Skin epidermis (tissue), 12 donors: ENCODE results near the gene TH.

ENCODE experiments used
- H3K27ac ChIP-seq, 21 experiments: fragments of 200-600 bp; sonication (generic) in 11 of 21; one replicate each; pipeline ENCODE4 v1.5.0; 2020; ENCODE audit warnings: mild to moderate bottlenecking in 3 of 21, inconsistent platforms in 2 of 21, moderate library complexity in 2 of 21
- H3K4me3 ChIP-seq, 7 experiments: fragments of 200-600 bp; sonication (generic) in 2 of 7; one replicate each; pipeline ENCODE4 v1.5.0; 2020; ENCODE audit warnings: inconsistent platforms in 2 of 7, mild to moderate bottlenecking in 2 of 7, moderate library complexity in 1 of 7

Gene TH

DNA sequence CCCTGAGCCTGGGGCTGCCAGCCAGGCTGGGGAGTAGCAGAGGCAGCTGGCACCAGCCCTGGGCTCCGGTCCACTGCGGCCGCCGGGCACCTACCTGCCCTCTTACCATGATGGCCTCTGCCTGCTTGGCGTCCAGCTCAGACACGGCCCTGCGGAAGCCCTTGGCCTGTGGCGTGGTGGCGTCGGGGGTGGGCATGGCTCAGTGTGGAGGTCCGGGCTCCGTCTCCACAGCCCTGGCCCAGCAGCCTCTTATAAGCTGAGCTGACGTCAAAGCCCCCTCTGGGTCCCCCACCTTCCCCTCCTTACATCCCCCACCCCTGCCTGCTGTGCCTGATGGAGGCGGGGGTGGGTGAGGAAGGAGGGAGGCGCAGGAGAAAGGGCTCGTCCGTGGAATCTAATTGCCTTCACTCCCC is at the start of gene TH:
TSS of gene TH (minus strand) at position 225 of the 413 bp plus-strand sequence. CDS start at position 196, 29 bp downstream.
- Histone ChIP-seq H3K4me3 (no peak within 1 kb of the TSS), H3K27ac (no peak within 1 kb of the TSS)

DNA sequence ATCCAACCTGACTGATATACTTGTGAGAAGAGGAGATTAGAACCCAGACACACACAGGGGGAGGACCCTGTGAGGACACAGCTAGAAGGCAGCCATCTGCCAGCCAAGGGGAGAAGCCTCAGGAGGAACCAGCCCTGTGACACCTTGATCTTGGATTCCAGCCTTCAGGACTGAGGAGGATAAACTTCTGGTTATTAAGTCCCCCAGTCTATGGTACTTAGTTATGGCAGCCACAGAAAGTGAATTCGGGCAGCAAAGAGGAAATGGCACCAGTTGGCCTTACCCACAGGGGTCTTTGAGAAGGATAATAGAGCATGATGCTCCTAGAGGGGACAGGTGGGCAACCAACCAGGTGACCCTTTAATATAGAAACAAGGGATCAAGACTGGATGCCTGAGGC is 49.4 kb upstream of the TH start:
- H3K4me3 ChIP-seq = no peak overlapping the region
- H3K27ac ChIP-seq = no peak overlapping the region

DNA sequence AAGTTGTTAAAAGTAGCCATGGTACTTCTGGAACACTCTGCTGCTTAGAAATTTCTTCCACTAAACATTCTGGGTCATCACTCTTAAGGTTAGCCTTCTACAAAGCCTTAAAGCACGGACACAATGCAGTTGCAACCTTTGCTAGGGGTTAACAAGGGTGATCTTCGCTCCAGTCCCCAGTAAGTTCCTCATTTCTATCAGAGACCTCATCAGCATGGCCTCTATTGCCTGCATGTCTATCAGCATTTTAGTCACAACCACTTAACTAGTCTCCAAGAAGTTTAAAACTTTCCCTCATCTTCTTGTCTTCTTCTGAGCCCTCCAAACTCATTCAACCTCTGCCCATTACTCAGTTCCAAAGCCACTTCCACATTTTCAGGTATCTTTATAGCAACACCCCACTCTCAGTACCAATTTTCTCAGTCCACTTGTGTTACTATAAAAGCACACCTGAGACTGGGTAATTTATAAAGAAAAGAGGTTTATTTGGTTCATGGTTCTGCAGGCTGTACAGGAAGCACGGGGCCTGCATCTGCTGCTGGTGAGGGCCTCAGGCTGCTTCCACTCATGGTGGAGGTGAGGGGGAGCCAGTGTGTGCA is 48.7 kb upstream of the TH start:
- H3K27ac ChIP-seq = no peak overlapping the region
- no peak overlapping the region for H3K4me3 ChIP-seq

DNA sequence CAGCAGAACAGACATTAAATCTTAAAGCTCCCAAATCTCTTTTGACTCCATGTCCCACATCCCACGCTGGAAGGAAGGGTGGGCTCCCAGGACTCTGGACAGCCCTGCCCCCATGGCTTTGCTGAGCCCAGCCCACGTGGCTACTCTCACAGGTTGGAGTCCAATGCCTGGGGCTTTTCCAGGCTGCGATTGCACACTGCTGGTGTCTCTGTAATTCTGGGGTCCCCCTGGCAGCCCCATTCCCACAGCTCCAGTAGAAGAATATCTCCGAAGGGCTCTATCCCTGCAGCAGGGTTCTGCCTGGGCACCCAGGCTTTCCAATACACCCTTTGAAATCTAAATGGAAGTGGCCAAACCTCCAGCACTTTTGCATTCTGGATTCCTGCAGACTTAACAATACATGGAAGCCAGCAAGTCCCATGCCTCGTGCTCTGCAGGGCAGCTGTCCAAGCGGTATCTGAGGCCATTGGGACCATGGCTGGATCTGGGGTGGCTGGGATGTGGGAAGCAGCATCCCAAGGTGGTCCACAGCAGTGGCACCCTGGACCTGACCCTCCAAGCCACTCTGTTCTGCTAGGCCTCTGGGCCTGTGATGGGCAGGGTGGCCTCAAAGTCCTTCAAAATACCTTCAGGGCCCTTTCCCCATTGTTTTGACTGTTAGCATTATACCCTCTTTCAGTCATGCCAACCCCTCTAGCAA is 47.9 kb upstream of the TH start:
- H3K27ac ChIP-seq = no peak overlapping the region

DNA sequence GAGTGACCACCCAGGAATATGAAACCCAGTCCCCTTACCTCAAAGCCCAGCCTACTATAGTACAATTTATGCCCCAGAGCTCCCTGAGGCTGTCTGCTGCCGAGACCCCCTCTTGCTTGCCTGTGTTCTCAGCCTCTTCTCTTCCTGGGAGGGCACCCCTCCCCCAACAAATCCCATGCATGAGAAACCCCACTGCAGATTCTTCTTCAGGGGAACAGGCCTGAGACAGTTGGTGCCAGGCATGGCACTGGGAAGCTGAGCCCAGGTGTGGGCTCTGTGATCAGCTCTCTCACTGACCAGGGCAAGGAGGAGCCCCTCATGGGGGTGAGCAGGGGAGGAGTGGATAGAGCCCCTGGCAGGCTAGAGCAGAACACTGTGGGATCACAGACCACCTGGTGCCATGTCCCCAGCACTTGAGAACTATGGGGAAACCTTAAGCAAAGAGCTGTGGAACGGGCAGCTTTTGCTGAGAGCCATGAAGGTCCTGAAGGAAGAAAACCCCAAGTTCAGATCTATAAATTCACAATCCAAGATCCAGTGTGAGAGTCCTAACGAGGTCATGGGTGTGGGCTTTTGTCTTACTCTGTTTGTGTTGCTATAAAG is 46.5 kb upstream of the TH start:
- H3K4me3 ChIP-seq = no peak overlapping the region
- no peak overlapping the region for H3K27ac ChIP-seq

More for the DNA sequence above, 47.9 kb upstream of the TH start:
- H3K4me3 ChIP-seq = no peak overlapping the region

DNA sequence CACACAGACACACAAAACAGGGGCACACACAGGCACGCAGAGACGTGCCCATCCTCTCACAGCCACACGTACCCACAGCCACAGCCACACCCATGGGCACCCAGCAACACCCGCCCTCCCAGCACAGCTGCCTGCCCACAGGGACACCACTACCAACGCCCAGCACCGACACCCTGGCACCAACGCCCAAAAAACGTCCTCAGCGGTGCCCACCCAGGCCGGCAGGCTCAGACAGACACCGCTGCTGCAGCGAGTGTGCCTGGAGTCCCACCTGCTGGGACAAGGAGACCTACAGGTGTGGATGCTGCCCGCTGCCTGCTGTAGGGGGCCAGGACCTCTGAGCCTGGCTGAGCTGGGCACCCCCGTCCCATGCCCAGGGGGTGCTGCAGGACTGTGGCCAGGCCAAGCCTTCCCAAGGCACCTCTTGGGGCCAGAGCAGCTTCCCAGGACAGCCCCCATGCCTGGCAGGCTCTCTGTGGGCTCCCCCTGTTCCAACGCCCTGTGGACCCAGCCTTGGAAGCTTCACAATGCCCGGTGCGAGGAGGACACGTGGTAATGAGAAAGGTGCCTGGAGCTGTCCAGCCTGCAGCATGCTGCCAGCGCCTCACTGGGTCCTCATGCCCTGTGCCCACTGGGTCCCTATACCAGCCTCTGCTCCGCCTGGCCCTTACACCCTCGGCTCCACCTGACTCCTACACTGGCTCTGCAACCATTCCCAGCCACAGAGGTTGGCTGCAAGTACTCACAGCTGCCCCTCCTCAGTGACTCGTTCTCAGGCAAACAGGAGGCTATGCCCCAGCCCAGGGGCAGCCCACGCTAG is 45.8 kb upstream of the TH start:
- Histone ChIP-seq H3K4me3 (no peak overlapping the region), H3K27ac (no peak overlapping the region)

DNA sequence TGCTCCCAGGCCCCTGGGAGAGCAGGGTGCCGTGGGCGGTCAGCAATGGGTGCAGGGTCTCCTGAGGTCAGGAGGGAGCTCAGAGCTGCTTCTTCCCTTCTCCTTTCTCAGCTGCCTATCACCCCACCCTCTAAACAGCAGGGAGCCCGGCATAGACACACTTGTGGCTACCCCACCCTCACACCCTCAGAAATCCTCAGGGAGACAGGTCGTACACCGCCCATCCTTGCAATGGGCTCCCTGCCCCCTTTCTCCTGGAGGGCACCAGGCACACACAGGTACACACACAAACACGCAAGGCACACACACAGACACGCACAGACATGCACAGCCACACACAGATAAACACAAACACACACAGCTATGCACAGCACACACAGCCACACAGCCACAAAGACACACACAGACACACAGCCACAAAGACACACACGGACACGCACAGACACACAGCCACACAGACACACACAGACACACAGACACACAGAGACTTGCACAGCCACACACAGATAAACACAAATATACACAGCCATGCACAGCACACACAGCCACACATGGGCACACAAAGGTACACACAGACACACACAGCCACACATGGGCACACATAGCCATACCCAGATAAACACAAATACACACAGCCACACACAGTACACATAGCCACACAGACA is 44.9 kb upstream of the TH start:
- Histone ChIP-seq H3K4me3 (no peak overlapping the region), H3K27ac (no peak overlapping the region)

DNA sequence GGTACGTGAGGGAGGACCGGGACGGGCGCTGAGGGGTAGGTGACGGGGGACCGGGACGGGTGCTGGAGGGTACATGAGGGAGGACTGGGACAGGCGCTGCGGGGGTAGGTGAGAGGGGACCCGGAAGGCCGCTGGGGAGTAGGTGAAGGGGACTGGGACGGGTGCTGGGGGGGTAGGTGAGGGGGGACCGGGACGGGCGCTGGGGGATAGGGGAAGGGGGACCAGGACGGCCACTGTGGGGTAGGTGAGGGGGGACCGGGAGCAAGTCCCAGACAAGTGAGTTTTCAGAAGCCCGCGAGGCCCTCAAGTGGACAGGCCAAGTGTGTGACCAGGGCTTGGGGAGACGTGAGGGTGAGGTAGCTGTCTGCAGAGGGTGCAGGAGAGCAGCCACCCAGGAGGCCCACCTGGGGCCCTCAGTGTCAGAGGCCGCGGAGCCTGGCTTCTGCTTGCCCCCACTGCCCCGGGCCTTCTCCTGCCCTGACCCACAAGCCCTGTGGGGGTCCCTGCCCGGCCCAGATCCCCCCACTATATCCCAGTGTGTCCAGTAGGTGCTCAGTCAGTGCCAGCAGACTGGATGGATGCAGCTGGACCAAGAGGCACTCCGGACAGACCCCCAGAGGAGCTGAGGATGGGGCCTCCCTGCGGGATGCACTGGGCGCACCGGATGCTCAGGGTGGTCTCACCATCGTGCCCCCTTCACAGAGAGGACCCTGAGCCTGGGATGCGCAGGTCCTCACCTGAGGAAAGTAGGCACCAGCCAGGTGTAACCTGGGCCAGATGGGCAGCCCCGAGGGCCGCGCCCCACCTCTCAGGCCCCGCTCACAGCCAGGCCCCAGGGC is 44.2 kb upstream of the TH start:
- Histone ChIP-seq H3K4me3 (no peak overlapping the region), H3K27ac (no peak overlapping the region)

DNA sequence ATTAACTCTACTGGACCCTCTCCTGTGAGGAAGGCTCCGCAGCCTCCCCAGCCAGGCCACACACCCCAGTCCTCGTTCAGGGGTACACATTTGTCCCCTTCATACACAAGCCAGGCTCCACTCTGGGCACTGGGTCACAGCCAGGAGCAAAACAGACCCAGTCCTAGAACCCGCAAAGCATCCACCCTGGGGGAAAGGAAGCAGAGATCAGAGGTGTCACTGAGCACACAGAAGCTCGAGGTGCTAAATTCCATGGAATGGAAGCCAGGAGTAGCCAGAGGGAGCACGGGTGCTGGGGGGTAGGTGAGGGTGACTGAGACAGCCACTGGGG is 43.6 kb upstream of the TH start:
- H3K27ac ChIP-seq = no peak overlapping the region
- H3K4me3 ChIP-seq = no peak overlapping the region

DNA sequence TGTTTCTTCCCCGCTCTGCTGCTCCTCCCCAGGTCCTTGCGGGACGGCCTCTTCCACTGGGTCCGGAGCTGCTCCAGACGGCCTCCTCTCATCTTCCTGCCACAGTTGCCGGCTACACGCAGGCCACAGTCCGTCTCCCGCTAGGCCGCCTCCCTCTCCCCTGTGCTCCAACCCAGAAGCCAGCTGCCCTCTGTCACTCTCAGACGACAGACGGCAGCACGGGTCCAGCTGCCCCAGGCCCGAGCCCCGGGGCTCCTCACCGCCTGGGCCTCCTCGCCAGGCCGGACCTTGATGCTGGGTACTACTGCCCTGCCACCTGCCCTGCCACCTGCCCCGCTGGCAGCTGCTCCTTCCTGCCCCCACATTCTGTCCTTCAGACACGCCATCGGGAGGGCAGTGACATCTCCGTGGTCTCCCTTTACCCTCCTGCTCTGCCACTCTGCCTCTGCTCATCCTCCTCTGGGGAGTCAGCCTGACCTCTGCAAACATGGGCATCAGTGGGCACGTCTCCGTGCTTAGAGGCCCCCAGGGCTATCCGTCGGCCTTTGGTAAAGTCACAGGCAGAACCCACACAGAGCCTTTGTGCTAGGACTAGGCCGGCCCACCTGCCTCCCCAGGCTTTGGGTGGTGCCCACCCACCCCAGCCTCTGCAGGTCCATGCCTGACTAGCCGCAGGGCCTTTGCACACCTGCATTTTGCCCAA is 43.1 kb upstream of the TH start:
- no peak overlapping the region for H3K27ac ChIP-seq
- H3K4me3 ChIP-seq = no peak overlapping the region

DNA sequence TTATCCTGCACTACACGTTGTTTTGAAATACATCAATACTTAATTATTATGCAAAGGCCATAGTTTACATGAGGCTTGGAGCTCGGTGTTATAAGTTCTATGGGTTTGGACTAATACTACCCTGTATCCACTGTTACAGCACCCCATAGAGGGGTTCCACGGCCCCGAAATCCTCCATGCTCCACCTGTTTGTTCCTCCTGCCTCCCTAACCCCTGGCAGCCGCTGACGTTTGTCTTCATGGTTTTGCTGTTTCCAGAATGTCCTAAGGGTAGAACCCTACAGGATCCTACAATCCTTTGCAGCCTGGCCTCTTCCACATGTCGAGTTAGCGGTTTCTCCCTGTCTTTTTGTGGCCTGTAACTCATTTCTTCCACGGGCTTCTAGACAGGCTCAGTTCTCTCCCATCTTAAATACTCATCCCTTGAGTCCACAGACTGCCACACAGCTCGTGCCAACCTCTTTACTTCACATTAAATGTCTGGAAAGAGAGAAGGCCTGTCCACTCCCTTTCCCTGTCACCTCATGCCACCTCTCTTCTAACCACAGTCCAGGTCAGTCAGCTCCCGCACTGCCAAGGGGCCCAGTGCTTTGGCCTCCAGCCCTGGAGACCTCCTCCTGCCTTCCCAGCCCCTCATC is 42.4 kb upstream of the TH start:
- H3K27ac ChIP-seq = no peak overlapping the region
- no peak overlapping the region for H3K4me3 ChIP-seq

DNA sequence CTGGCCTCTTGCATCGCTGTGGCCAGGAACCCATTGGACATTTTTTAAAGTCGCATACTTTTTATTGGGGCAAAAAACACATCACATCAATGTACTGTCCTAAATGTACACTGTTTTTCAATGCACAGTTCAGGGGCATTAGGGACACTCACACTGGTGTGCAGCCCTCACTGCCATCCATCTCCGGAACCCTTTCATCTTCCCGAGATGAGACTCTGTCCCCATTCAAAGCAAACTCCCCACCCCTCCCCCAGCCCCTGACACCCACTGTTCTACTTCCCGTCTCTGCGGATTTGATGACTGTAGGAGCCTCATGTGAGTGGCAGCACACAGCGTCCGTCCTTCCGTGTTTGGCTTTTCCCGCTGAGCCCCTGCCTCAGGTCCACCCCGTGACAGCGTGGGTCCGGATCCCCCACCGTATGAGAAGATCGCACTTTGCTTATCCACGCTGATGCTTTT is 41.8 kb upstream of the TH start:
- H3K4me3 ChIP-seq = no peak overlapping the region
- peak overlapping the region in 1 of 21 experiments; percentile 12 for H3K27ac ChIP-seq

DNA sequence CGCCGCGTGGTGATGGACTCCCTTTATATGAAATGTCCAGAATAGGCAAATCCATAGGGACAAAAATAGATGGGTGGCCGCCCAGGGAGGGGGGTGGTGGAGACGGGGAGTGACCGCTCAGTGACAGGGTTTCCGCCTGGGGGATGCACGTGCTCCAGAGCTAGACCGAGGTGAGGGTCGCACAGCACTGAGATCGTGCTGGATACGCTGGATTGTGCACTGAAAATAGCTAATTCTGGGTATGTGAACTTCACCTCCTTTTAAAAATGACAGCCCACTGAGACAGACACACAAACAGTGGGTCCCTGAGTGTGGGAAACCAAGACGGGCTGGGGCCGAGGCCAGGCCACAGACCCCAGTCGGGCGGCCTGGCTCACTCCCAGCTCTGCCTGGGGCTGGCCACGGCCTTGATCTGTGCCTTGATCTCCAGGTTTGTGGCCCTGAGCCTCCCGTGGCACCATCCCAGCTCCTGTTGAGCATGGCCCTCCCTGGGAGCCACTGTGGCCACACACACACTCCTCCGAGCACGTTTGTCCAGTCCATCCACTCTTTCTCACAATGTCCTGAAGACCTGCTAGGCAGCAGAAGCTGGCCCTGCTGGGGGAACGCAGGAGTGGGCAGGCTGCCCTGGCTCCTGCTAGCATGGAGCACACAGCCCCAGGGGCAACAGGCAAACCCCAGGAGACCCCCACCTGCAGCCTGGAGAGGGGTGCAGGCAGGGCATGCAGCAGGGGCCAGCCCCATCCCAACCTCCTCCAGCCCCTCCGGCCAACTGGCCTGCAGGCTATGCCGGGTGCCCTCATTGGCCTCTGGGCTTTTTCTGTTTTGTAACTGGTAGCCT is 41.0 kb upstream of the TH start:
- H3K27ac ChIP-seq = peak overlapping the region in 1 of 21 experiments; percentile 12
- no peak overlapping the region for H3K4me3 ChIP-seq

DNA sequence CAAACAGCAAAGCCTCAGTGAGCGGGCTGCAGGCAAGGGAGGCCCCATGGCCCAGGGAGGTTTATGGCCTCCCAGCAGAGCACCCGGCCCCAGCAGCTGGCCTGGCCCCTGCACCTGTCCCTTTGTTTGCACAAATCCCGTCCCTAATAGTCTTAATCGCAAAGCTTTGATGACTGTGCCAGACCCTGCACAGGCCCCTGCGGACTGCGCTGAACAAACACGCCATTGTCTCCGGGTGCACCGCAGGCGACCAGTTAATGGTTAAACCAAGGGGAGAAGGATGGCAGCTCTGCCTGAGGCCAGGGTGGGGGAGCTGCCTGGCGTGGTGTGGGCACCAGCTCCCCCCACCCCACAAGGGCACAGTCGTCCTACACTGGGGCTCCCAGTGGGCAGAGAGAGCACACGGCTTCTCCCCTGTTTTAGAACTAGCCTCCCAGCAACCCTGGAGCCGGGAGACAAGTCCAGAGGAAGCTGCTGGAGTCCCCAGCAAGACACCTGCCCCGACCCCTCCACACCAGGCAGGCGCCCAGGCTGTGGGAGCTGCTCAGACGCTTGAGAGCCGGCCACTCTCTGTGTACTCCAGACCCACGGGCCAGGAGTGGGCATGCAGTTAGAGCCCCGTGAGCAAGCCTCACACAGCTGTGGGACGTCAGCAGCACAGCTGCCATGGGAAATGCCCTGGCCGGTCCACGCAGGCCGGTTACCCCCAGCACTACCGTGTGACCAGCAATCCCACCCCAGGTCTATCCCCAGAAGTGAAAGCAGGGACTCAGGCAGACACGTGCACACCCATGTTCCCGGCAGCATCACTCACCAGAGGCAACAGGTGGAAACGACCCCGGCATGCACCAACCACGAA is 39.7 kb upstream of the TH start:
- Histone ChIP-seq H3K4me3 (no peak overlapping the region), H3K27ac (no peak overlapping the region)

DNA sequence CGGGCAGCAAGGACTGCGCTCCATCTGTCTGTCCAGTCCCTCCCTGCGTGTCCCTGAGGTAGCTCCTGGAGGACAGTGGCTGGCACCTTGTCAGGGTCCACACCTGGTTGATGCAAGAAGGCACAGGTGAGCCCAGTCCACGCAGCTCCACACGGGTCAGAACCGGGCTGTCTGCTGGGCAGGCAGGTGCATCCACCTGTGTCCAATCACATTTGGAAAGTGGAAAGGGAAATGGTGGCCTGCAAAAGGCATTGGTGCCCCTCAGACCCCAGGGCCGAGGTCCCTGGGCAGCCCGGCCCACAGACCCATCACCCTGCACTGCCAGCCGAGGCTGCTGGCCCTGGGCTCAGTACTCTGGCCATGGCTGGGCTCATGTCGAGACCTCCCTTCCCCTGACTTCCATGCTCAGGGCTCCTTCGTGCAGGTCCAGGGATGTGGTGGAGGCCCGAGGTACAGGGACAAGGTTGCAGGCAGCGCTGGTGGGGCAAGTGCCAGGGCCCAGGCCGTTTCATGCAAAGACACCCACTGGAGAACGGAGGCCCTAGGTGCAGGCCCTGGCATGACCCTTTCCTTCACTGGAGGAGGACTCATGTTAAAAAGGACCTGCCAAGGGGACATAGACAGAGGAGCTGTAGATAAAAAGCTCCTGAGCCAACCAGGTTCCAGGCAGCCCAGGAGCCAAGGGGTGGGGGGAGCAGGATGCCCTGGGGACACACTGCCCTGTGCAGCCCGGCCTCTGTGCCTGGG is 38.9 kb upstream of the TH start:
- Histone ChIP-seq H3K4me3 (no peak overlapping the region), H3K27ac (no peak overlapping the region)

DNA sequence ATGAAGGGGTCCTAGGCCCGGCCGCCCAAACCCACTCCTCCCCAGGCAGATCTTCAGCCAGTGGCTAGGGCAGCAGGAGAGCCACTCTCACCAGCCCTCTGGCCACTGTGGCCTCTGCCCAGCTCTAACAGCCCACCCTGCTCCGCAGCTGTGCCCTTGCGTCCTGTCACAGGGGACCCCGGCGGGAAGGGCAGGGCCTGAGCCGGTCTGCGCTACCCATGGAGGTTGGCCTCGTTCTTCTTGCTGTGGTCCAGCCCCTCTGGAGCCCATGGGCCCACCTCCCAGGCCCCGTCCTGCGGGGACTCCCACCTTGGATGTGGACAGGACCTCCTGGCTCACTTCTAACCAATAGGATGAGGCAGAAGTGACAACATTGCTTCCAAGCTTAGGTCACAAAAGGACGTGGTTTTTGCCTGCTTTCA is 38.3 kb upstream of the TH start:
- Histone ChIP-seq H3K27ac (no peak overlapping the region), H3K4me3 (no peak overlapping the region)
